Stomach (tissue), 4 donors: ENCODE measurements around the gene SLC25A51.

Experiments used
- CTCF ChIP-seq, 7 experiments: fragments of 450-650 bp in 4 of 7; fragments of 200-600 bp in 3 of 7; sonication (generic) in 3 of 7; IDR thresholded peaks; one replicate each; pipeline ENCODE4 v1.5.1; 2016 to 2019; ENCODE audit warnings: antibody characterized with exemption in 7 of 7, control low read depth in 2 of 7, mild to moderate bottlenecking in 1 of 7
- POLR2A ChIP-seq, 4 donors: fragments of 450-650 bp; IDR thresholded peaks; one replicate each; pipeline ENCODE4 v1.6.1; 2016; ENCODE audit warnings: antibody characterized with exemption in 4 of 4, control low read depth in 2 of 4, mild to moderate bottlenecking in 1 of 4, moderate library complexity in 1 of 4

- TF ChIP-seq CTCF (IDR thresholded peaks at IDR 0.05) (no peak), POLR2A (IDR thresholded peaks at IDR 0.05) (no peak)
Observed at GRCh38 chr9:37840560-37841194, 63.2 kb downstream of the SLC25A51 start.
